Heart left ventricle (tissue), 13 donors: ENCODE measurements around the gene LPCAT2.

Experiments used
- CTCF ChIP-seq, 12 donors: fragments of 200-600 bp; sonication (generic) in 4 of 12; IDR thresholded peaks; one replicate each; pipeline versions ENCODE4 v1.5.0 to v1.8.0; 2018 to 2022; ENCODE audit warnings: antibody characterized with exemption in 12 of 12, mild to moderate bottlenecking in 5 of 12
- POLR2A ChIP-seq, 2 donors: fragments of 450-650 bp; IDR thresholded peaks; one replicate each; pipeline ENCODE4 v1.6.1; 2017; ENCODE audit warnings: antibody characterized with exemption in 2 of 2, mild to moderate bottlenecking in 2 of 2, moderate library complexity in 2 of 2
- donor health status: ischemic (EF 13 %, LVEDD 7.1; RV severe dilation, severe dysfunction).
- donor health status: DM: no; HTN: yes; CAD: no.
- donor health status: DM: no; HTN: no; CAD: no.
- donor health status: ischemic (EF 25% LVEDD 6.9; RV normal size, moderate dysfunction).
- donor health status: ischemic (EF 25% LVEDD 5.7; RV mildly dilated, moderate dysfunction).
- donor health status: ischemic (EF 35%, LVEDD 5.7; RV mildly dilated, moderate dysfunction).
- donor health status: nonischemic (EF 11% LVEDD 7.7; RV severe dilation, severe dysfunction).
- donor health status: DM: yes; HTN: yes; CAD: no.
- donor health status: PGD.
- donor health status: ischemic (EF 29% LVEDD 5.4; RV normal size, mild dysfunction).
- donor health status: nonischemic (EF 23%, LVEDD 6.1; RV moderate dilation, normal function).

GRCh38 chr16:55563797-55564196 is 54.9 kb downstream of the LPCAT2 start:
- TF ChIP-seq CTCF (IDR thresholded peaks at IDR 0.05): no peak
- TF ChIP-seq POLR2A (IDR thresholded peaks at IDR 0.05): no peak
